K562 (cell line): ENCODE measurements around the gene ZNF618.

Experiments
- CTCF ChIP-seq, 3 experiments: IDR thresholded peaks in 2 of 3; conservative IDR thresholded peaks in 1 of 3; 2 replicates each; pipeline ENCODE4 v1.5.1; 2011 to 2012; ENCODE audit warnings: low read length in 3 of 3, mild to moderate bottlenecking in 3 of 3, control low read depth in 2 of 3, improper control_type of control experiment in 1 of 3, inconsistent platforms in 1 of 3, low read depth in 1 of 3, mixed read lengths in 1 of 3, moderate library complexity in 1 of 3; ENCODE audit not compliant: insufficient read depth in 2 of 3
- EP300 ChIP-seq: IDR thresholded peaks from 2 replicates; pipeline ENCODE4 v1.6.1; 2012; ENCODE audit warnings: low read length, improper control_type of control experiment
- GATAD2A ChIP-seq: fragments of 450-650 bp; IDR thresholded peaks from 2 replicates; pipeline ENCODE4 v1.6.1; 2017
- SP1 ChIP-seq: sonication (generic); formaldehyde crosslinking; IDR thresholded peaks from 2 replicates; pipeline ENCODE4 v1.8.1; 2022; ENCODE audit warnings: mild to moderate bottlenecking, missing genetic modification reagents
- ZFX ChIP-seq: sonication (generic); formaldehyde crosslinking; IDR thresholded peaks from 2 replicates; pipeline ENCODE4 v1.8.0; 2022; ENCODE audit warnings: mild to moderate bottlenecking, missing genetic modification reagents, moderate library complexity
- TF ChIP-seq, protein P1 (sequence below), 2 experiments: fragments of 450-650 bp; formaldehyde crosslinking in 1 of 2; IDR thresholded peaks; 2 replicates each; pipeline versions ENCODE4 v1.4.0 to v1.6.1; 2014 to 2020; ENCODE audit warnings: mild to moderate bottlenecking in 2 of 2, borderline replicate concordance in 1 of 2, low read depth in 1 of 2
- TF ChIP-seq, protein P2 (sequence below): sonication (generic); formaldehyde crosslinking; IDR thresholded peaks from 2 replicates; pipeline ENCODE4 v1.8.0; 2022; ENCODE audit warnings: mild to moderate bottlenecking, missing genetic modification reagents
- TF ChIP-seq, protein P3 (sequence below): sonication (generic); formaldehyde crosslinking; IDR thresholded peaks from 2 replicates; pipeline ENCODE4 v1.8.0; 2023; ENCODE audit warnings: missing genetic modification reagents, mild to moderate bottlenecking, borderline replicate concordance

GRCh38 chr9:113875459-113876150, 504 bp upstream of the ZNF618 start:
- no peak for TF ChIP-seq SP1 (CRISPR knock-in tag)
- no peak for TF ChIP-seq GATAD2A
- TF ChIP-seq, protein P1, sequence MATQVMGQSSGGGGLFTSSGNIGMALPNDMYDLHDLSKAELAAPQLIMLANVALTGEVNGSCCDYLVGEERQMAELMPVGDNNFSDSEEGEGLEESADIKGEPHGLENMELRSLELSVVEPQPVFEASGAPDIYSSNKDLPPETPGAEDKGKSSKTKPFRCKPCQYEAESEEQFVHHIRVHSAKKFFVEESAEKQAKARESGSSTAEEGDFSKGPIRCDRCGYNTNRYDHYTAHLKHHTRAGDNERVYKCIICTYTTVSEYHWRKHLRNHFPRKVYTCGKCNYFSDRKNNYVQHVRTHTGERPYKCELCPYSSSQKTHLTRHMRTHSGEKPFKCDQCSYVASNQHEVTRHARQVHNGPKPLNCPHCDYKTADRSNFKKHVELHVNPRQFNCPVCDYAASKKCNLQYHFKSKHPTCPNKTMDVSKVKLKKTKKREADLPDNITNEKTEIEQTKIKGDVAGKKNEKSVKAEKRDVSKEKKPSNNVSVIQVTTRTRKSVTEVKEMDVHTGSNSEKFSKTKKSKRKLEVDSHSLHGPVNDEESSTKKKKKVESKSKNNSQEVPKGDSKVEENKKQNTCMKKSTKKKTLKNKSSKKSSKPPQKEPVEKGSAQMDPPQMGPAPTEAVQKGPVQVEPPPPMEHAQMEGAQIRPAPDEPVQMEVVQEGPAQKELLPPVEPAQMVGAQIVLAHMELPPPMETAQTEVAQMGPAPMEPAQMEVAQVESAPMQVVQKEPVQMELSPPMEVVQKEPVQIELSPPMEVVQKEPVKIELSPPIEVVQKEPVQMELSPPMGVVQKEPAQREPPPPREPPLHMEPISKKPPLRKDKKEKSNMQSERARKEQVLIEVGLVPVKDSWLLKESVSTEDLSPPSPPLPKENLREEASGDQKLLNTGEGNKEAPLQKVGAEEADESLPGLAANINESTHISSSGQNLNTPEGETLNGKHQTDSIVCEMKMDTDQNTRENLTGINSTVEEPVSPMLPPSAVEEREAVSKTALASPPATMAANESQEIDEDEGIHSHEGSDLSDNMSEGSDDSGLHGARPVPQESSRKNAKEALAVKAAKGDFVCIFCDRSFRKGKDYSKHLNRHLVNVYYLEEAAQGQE (IDR thresholded peaks at IDR 0.05; ENCODE audit: borderline replicate concordance): no peak
- TF ChIP-seq, protein P1 (CRISPR knock-in tag; IDR thresholded peaks at IDR 0.05; ENCODE audit: low read depth): no peak
- no peak for TF ChIP-seq CTCF (IDR thresholded peaks at IDR 0.05 in 2 of 3, conservative IDR thresholded peaks at IDR 0.05 in 1 of 3; ENCODE audit: insufficient read depth in 2 of 3, low read depth in 1 of 3, low read length in 3 of 3)
- no peak for TF ChIP-seq ZFX (CRISPR knock-in tag)
- TF ChIP-seq, protein P2, sequence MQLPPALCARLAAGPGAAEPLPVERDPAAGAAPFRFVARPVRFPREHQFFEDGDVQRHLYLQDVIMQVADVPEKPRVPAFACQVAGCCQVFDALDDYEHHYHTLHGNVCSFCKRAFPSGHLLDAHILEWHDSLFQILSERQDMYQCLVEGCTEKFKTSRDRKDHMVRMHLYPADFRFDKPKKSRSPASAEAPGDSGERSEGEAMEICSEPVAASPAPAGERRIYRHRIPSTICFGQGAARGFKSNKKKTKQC (CRISPR knock-in tag): no peak
- TF ChIP-seq, protein P3, sequence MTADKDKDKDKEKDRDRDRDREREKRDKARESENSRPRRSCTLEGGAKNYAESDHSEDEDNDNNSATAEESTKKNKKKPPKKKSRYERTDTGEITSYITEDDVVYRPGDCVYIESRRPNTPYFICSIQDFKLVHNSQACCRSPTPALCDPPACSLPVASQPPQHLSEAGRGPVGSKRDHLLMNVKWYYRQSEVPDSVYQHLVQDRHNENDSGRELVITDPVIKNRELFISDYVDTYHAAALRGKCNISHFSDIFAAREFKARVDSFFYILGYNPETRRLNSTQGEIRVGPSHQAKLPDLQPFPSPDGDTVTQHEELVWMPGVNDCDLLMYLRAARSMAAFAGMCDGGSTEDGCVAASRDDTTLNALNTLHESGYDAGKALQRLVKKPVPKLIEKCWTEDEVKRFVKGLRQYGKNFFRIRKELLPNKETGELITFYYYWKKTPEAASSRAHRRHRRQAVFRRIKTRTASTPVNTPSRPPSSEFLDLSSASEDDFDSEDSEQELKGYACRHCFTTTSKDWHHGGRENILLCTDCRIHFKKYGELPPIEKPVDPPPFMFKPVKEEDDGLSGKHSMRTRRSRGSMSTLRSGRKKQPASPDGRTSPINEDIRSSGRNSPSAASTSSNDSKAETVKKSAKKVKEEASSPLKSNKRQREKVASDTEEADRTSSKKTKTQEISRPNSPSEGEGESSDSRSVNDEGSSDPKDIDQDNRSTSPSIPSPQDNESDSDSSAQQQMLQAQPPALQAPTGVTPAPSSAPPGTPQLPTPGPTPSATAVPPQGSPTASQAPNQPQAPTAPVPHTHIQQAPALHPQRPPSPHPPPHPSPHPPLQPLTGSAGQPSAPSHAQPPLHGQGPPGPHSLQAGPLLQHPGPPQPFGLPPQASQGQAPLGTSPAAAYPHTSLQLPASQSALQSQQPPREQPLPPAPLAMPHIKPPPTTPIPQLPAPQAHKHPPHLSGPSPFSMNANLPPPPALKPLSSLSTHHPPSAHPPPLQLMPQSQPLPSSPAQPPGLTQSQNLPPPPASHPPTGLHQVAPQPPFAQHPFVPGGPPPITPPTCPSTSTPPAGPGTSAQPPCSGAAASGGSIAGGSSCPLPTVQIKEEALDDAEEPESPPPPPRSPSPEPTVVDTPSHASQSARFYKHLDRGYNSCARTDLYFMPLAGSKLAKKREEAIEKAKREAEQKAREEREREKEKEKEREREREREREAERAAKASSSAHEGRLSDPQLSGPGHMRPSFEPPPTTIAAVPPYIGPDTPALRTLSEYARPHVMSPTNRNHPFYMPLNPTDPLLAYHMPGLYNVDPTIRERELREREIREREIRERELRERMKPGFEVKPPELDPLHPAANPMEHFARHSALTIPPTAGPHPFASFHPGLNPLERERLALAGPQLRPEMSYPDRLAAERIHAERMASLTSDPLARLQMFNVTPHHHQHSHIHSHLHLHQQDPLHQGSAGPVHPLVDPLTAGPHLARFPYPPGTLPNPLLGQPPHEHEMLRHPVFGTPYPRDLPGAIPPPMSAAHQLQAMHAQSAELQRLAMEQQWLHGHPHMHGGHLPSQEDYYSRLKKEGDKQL (CRISPR knock-in tag): no peak
- no peak for TF ChIP-seq EP300
